ENCODE results near the gene RBM23.
A peak's percentile ranks its signal among the peaks of the same experiment; 100 is the strongest.
"Not testable (repeated sequence)": the region's sequence is repeated elsewhere in the genome, so short reads cannot be mapped to it uniquely, and the experiment has no call there.

The RBM23 gene

DNA sequence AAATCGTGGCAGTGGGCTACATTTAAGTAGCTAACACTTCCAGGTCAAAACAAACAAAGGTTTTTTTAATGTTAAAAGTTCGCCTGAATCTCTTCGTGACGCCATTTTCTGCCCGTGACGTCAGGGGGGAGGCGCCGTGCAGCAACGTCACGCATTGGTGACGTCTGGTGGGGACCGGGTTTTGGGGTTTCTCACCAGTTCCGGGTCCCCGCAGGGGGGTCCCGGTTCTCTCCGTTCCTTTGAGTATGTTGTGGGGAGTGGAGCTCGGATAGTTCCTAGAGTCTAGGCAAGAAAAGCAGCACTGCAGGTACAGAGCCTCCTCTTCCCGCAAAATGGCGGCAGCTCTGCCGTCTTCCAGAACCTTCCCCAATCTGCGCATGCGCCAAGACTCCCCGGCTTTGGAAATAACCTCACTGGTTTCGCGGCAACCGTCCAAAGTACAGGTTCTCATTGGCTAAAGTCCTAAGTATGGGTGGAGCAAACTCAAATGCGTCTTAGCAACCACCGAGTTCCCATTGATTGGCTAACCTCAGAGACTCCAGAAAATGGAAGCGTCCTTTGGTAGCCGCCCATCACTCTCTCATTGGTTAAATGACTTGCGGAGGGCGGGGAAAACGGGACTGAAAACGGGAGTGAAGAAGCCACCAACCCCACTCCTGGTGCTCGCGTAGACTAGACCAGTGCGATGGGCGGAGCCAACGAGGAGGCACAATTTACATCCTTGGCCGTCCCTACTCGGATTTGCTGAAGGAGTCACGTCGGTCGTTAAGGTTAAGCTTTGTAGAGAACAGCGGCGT is at the start of gene RBM23:
RBM23 (minus strand) TSS at position 346 of the 797 bp plus-strand sequence.
- peak; percentile 100 for DNase-seq

- DNase-seq: no peak
Measured at GRCh38 chr14:22966783-22967269, 47.9 kb upstream of the RBM23 start.

DNA sequence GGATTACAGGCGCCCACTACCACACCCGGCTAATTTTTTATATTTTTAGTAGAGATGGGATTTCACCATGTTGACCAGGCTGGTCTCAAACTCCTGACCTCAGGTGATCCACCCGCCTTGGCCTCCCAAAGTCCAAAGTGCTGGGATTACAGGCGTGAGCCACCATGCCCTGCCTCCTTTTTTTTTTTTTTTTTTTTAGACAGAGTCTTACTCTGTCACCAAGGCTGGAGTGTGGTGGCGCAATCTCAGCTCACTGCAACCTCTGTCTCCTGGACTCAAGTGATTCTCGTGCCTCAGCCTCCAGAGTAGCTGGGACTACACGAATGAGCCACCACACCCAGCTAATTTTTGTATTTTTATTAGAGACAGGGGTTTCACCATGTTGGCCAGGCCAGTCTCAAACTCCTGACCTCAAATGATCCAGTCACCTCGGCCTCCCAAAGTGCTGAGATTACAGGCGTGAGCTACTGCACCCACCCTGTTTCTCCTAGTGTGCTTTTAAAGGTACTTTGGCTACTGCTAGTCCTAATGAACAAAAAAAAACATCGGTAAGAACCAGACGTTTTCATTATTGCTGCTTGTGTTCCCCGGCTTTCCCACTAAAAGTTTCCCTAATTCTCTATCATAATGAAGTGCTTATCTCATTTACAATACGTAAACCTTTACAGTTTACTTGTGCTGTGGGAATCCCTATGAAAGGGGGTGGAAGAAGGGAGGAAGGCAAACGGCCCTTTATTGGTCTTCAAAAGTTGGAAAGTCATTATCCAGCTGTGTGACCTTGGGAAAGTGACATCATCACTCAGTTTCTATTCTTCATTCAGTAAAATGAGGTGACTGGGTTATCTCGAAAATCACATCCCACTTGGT is 47.2 kb upstream of the RBM23 start:
- not testable (repeated sequence) for DNase-seq

DNA sequence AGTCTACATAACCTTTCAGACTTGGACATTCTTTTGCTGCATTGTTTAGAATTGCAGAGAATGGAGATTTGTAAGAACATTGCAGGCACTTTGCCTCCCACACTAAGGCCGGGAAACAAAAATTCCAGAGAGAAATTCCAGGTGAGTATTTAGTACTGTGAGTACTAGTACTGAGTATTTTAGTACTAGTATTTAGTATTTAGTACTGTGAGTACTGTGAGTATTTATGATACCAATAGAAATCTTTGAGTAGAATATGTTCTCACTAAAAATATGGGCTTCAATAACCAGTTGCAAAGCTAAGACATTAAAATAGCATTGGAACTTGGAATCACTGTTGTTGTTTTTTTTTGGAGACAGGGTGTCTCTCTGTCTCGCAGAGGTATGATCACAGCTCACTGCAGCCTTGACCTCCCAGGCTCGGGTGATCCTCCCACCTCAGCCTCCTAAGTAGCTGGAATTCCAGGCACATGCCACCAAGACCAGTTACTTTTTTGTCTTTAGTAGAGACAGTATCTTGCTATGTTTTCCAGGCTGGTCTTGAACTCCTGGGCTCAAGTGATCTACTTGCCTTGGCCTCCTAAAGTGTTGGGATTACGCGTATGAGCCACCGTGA is 43.2 kb upstream of the RBM23 start:
- DNase-seq: no peak

GRCh38 chr14:22955702-22956569 is 37.0 kb upstream of the RBM23 start:
- no peak for DNase-seq

- no peak for DNase-seq
Measured at GRCh38 chr14:22952418-22952817, 33.5 kb upstream of the RBM23 start.

- DNase-seq: not testable (repeated sequence)
Measured at GRCh38 chr14:22951795-22952194, 32.8 kb upstream of the RBM23 start.

- DNase-seq: no peak
Measured at GRCh38 chr14:22945642-22946041, 26.7 kb upstream of the RBM23 start.

GRCh38 chr14:22939684-22940083 is 20.7 kb upstream of the RBM23 start:
- no peak for DNase-seq

GRCh38 chr14:22935156-22935555 is 16.2 kb upstream of the RBM23 start:
- DNase-seq: no peak

- no peak for DNase-seq
Measured at GRCh38 chr14:22932146-22932545, 13.2 kb upstream of the RBM23 start.

DNA sequence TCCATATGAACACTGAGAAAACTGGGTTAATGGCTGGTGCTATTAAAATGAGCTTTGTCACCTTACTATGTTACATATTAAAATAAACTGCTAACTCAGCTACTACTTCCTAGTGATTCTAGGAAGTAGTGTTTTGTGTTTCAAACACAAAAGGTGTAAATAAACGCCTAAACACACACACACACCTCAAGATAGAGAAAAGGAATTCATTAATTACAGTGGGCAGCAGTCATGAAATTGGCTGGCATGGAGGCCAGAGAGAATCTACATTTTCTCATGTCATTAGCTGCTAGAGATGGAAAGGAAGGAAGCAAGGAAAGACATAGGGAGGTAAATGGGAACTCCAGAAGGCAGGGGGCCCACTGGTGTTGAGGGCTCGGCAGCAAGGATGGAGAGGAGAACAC is 11.0 kb upstream of the RBM23 start:
- no peak for DNase-seq

- peak; percentile 99 for DNase-seq
Measured at GRCh38 chr14:22929104-22929960, 10.4 kb upstream of the RBM23 start, which contains the start of gene PRMT5. Gene PRMT5 (minus strand): TSS chr14:22929376. CDS start chr14:22929361, 15 bp downstream.

GRCh38 chr14:22928237-22929103 is 9.5 kb upstream of the RBM23 start:
- no peak for DNase-seq

DNA sequence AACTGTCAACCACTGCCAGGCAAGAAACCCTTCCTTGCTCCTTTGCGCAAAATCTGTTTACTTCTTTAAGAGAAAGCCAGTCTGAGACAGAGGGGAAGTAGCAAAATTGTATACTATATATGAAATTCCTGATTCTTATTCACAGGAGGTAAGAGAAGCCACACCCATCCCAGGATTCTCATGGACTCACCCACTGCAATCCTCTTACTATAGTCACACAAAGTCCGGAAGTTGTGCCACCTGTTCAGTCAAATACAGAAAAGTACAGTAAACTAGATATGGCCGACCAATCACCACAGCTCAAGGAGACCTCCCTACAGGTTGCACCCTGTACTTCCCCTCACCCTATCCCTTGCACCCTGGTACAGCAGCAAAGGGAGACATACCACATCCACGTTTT is 7.4 kb upstream of the RBM23 start:
- DNase-seq: no peak

DNA sequence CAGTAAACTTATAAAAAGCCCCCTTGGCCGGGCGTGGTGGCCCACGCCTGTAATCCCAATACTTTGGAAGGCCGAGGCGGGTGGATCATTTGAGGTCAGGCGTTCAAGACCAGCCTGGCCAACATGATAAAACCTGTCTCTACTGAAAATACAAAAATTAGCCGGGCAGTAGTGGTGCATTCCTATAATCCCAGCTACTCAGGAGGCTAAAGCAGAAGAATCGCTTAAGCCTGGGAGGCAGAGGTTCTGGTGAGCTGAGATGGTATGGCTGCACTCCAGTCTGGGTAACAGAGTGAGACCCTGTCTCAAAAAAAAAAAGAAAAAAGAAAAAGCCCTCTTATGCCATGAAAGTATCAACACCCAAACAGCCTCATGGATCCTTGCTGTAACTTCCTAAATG is 6.6 kb upstream of the RBM23 start:
- no peak for DNase-seq

- DNase-seq: no peak
Measured at GRCh38 chr14:22923746-22924145, 4.8 kb upstream of the RBM23 start.

DNA sequence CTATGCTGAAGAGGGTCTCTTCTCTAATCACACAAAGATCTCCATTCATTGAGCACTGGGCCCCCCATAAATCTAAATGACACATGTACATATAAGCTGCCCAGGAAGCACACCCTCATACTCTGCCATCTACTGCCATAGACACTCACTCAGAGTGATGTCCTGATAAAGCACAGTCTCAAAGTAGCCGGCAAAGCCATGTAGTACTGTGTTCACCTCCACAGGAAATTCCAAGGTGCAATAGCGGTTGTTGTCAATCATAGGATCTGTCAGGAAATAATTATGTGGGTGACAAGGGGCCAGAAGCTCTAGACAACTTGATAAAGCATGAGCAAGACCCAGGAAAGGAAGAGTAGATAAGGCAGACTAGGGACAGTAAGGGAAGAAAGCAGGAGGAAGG is 3.3 kb upstream of the RBM23 start:
- no peak for DNase-seq

GRCh38 chr14:22920697-22921096 is 1.7 kb upstream of the RBM23 start:
- no peak for DNase-seq

DNA sequence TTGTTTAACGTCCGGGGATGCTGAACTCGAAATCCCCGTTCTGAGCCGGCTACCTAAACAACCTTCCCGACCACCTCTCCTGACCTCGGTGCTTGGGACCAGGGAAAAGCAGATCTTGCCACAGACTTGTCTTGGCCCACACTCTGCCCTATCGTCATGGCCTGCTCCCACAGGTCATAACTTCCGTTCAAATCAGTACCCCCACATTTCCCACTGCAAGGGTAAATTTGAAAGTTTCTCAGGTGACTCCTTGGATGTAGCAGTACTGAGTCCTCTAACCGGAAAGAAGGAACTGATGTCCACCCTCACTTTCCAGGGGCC is 612 bp upstream of the RBM23 start:
- no peak for DNase-seq

All from CD4-positive, alpha-beta T cell treated with Interleukin-10 for 1 hour (primary cell).